Fibroblast of lung (primary cell): ENCODE data around the gene WDR35. TPM values are rescaled to one million over a fixed set of nuclear protein-coding genes. Genes with fewer than 3 reads are reported as not detected.

Experiments used
- DNase-seq, 2 donors: peaks; one replicate each; pipeline versions ENCODE4 v3.0.0 to v3.0.0-alpha.2; 2010; ENCODE audit warnings: low read depth in 2 of 2
- H2AFZ ChIP-seq: 2 replicates; pipeline ENCODE4 v1.5.1; 2012; ENCODE audit warnings: low read length, control low read depth, inconsistent platforms
- H3K27ac ChIP-seq: 2 replicates; pipeline ENCODE4 v1.5.1; 2011; ENCODE audit warnings: low read length, control low read depth; ENCODE audit not compliant: insufficient read depth
- H3K27me3 ChIP-seq: 2 replicates; pipeline ENCODE4 v1.5.1; 2011; ENCODE audit warnings: mild to moderate bottlenecking, low read length; ENCODE audit not compliant: control insufficient read depth, insufficient read depth
- H3K36me3 ChIP-seq: 2 replicates; pipeline ENCODE4 v1.5.1; 2011; ENCODE audit warnings: low read length; ENCODE audit not compliant: control insufficient read depth, insufficient read depth
- H3K4me1 ChIP-seq: 2 replicates; pipeline ENCODE4 v1.5.1; 2011; ENCODE audit warnings: low read length; ENCODE audit not compliant: control insufficient read depth, insufficient read depth; ENCODE audit errors: extremely low read depth
- H3K4me2 ChIP-seq: 2 replicates; pipeline ENCODE4 v1.5.1; 2011; ENCODE audit warnings: low read length, control low read depth; ENCODE audit not compliant: insufficient read depth; ENCODE audit errors: extremely low read depth
- H3K4me3 ChIP-seq, 4 experiments: fragments of 200-600 bp in 1 of 4; sonication (generic) in 1 of 4; replicated peaks in 1 of 4; 2 replicates each; pipeline ENCODE4 v1.5.1; 2011 to 2016; ENCODE audit warnings: low read length in 4 of 4, low read depth in 3 of 4, mild to moderate bottlenecking in 3 of 4, control low read depth in 2 of 4, inconsistent platforms in 1 of 4, mixed read lengths in 1 of 4; ENCODE audit not compliant: insufficient read depth in 1 of 4; ENCODE audit errors: control extremely low read depth in 1 of 4
- H3K79me2 ChIP-seq: 2 replicates; pipeline ENCODE4 v1.5.1; 2012; ENCODE audit warnings: mild to moderate bottlenecking, low read length, inconsistent platforms; ENCODE audit not compliant: control insufficient read depth, insufficient read depth
- H3K9ac ChIP-seq: 2 replicates; pipeline ENCODE4 v1.5.1; 2011; ENCODE audit warnings: mild to moderate bottlenecking, low read length, control low read depth; ENCODE audit not compliant: insufficient read depth
- H3K9me3 ChIP-seq: 2 replicates; pipeline ENCODE4 v1.5.1; 2012; ENCODE audit warnings: low read depth, low read length; ENCODE audit not compliant: control insufficient read depth, insufficient read depth
- H4K20me1 ChIP-seq: 2 replicates; pipeline ENCODE4 v1.5.1; 2011; ENCODE audit warnings: low read length; ENCODE audit not compliant: control insufficient read depth, insufficient read depth; ENCODE audit errors: extremely low read depth
- CTCF ChIP-seq, 2 donors: IDR thresholded peaks in 1 of 2; conservative IDR thresholded peaks in 1 of 2; 1 replicate in 1 of 2; 2 replicates in 1 of 2; pipeline ENCODE4 v1.5.1; 2011 to 2012; ENCODE audit warnings: low read length in 2 of 2, control low read depth in 1 of 2, inconsistent platforms in 1 of 2, low read depth in 1 of 2, mild to moderate bottlenecking in 1 of 2
- EZH2 ChIP-seq: IDR thresholded peaks from 2 replicates; pipeline ENCODE4 v1.5.1; 2012; ENCODE audit warnings: low read length, control low read depth, mild to moderate bottlenecking; ENCODE audit errors: missing control alignments
- polyA plus RNA-seq, 2 donors: library from polyadenylated mRNA; depleted of rRNA in 1 of 2; stranded (reverse) in 1 of 2; unstranded in 1 of 2; fragments of >200 nt; gene quantifications; 2 replicates each; pipeline ENCODE4 v1.2.1, GENCODE V29; 2011 to 2012; ENCODE audit warnings: missing spikeins in 1 of 2
- total RNA-seq: library from RNA; depleted of rRNA; stranded (reverse); fragments of >200 nt; gene quantifications from 2 replicates; pipeline ENCODE4 v1.2.1, GENCODE V29; 2014

Gene WDR35
- total and polyA plus RNA-seq, 2 donors (not counting 1 experiment from before 2014, with no cell fraction given), result 8.3 to 11.6 TPM

GRCh38 chr2:19874726-19875125 is 115.2 kb downstream of the WDR35 start:
- Histone ChIP-seq H3K9ac (no peak overlapping the region), H3K79me2 (no peaks in the 10 kb centered on the region), H3K9me3 (no peaks in the 10 kb centered on the region), H3K4me3 (no peak overlapping the region), H2AFZ (no peak overlapping the region), H3K4me2 (no peak overlapping the region), H3K27me3 (peaks cover 9% of the 10 kb centered on the region), H3K36me3 (no peaks in the 10 kb centered on the region), H3K4me1 (no peaks in the 10 kb centered on the region), H4K20me1 (no peaks in the 10 kb centered on the region), H3K27ac (no peak overlapping the region)
- DNase-seq, result no peak
- no peak for TF ChIP-seq EZH2
- no peak for TF ChIP-seq CTCF (conservative IDR thresholded peaks at IDR 0.05 in 1 of 2, IDR thresholded peaks at IDR 0.05 in 1 of 2; ENCODE audit: low read depth in 1 of 2, low read length in 2 of 2)

DNA sequence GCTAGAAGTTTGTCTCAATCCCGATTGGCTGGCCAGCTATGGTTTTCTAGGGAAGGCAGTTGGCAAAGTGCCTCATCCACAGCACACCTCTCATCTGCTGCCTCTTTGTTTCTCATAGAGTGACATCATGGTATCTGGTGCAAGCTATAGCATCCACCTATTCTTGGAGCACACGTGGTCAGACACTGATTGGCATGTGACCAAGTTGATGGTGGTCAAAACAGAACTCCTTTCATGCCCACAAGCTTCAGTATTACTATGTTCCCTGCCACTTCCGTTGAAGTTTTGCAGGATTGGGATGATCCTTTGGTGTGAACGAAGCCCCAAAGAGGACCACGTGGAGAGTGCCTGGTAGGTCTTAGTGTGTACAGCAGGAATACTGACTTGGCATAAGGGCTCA is 116.9 kb downstream of the WDR35 start:
- Histone ChIP-seq H4K20me1 (no peaks in the 10 kb centered on the region), H3K4me2 (no peak overlapping the region), H3K9ac (no peak overlapping the region), H3K79me2 (no peaks in the 10 kb centered on the region), H3K36me3 (no peaks in the 10 kb centered on the region), H2AFZ (no peak overlapping the region), H3K4me1 (no peaks in the 10 kb centered on the region), H3K9me3 (no peaks in the 10 kb centered on the region), H3K27ac (no peak overlapping the region), H3K4me3 (no peak overlapping the region), H3K27me3 (peaks cover 9% of the 10 kb centered on the region)
- TF ChIP-seq EZH2 (no peak), CTCF (conservative IDR thresholded peaks at IDR 0.05 in 1 of 2, IDR thresholded peaks at IDR 0.05 in 1 of 2; ENCODE audit: low read depth in 1 of 2, low read length in 2 of 2) (no peak)
- no peak for DNase-seq

DNA sequence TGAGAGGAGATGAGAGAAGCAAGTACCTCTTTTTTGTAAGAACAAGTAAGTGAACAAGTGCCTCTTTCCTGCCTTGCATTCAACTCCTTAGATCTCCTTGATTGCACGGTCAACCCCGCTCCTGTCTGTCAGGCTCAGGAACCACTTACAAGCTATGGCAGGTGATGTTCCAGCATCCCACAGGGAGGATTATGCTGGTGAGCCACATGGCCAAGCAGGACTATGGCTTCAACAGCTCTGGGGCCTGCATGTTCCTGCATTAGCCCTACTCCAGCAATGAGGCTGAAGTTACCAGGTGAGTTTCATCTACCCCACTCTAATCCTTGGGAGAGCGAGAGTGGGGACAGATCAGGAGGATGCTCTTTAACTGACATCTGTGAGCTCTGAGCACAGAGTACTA is 117.6 kb downstream of the WDR35 start:
- no peaks in the 10 kb centered on the region for H3K79me2 ChIP-seq
- H3K9ac ChIP-seq, result no peak overlapping the region
- no peaks in the 10 kb centered on the region for H3K9me3 ChIP-seq
- H3K27ac ChIP-seq, result no peak overlapping the region
- peaks cover 9% of the 10 kb centered on the region for H3K27me3 ChIP-seq
- H3K4me2 ChIP-seq, result no peak overlapping the region
- TF ChIP-seq EZH2 (no peak), CTCF (conservative IDR thresholded peaks at IDR 0.05 in 1 of 2, IDR thresholded peaks at IDR 0.05 in 1 of 2; ENCODE audit: low read depth in 1 of 2, low read length in 2 of 2) (no peak)
- H3K4me3 ChIP-seq, result no peak overlapping the region
- H3K36me3 ChIP-seq, result no peaks in the 10 kb centered on the region
- no peak for DNase-seq
- no peaks in the 10 kb centered on the region for H4K20me1 ChIP-seq
- no peaks in the 10 kb centered on the region for H3K4me1 ChIP-seq
- H2AFZ ChIP-seq, result no peak overlapping the region
